ENCODE measurements around the gene UBA52.
A peak's percentile ranks its signal among the peaks of the same experiment; 100 is the strongest.
"Not testable (repeated sequence)": the region's sequence is repeated elsewhere in the genome, so short reads cannot be mapped to it uniquely, and the experiment has no call there.

The UBA52 gene

GRCh38 chr19:18593367-18594095, 21.9 kb downstream of the UBA52 start:
- no peak for DNase-seq (ENCODE audit: low read depth in 2 of 2)

DNA sequence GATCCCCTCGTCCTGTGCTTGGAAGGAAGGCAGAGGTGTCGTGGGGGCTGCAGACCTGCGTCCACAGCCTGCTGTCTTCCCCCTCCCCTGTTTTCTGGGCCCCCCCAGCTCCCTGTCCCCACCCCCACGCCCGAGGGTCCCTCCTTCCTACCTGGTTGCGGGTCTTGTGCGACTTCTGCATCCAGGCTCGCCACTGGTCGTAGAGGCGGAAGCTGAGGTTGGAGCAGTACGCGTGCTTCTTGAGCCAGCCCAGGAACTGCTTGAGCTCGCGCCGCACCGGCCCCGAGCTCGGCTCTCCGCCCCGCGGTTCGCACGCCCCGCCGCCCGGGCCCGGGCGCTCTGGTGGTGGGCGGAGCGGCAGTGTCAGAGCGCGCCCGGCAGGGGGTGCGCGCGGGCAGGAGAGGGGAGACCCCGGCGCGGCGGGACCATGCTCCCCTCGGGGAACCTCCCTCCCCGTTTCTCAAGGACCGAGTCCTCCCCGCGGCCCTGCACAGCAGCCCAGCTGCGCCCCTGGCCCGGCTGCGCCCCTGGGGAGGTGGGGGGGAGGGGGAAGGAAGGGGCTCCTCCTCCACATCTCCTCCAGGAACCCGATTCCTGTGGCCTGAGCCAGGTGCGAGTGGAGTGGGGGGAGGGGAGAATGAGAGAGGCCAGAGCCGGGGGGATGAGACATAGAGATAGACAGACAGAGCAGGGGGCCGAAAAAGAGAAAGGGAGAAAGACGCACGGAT, 22.6 kb downstream of the UBA52 start:
- DNase-seq (ENCODE audit: low read depth in 2 of 2) = peak; percentile 42 to 65

DNA sequence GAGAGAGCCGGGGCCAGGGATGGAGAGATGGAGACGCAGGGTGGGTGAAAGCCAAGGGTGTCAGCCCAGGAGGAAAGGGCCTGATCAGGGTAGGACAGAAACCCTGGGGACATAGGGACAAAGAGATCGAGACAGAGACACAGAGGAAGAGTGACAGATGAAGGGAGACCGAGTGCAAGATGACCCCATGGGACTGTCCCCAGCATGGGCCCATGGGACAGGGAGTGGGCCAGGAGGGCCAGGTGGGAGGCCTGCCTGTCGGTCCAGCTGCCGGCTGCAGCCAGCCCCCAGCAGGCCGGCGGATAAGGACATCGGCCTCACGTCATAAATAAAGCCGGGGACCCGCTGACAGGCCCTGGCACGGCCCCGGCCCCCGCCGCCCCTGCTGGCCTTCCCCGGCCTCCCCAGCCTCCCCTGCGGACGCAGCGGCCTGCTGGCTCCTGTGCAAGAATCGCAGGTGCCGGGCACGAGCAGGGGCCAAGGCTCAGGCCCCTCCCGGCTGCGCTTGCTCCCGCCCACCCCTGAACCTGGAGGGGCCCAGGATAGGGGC, 23.2 kb downstream of the UBA52 start:
- no peak for DNase-seq (ENCODE audit: low read depth in 2 of 2)

DNA sequence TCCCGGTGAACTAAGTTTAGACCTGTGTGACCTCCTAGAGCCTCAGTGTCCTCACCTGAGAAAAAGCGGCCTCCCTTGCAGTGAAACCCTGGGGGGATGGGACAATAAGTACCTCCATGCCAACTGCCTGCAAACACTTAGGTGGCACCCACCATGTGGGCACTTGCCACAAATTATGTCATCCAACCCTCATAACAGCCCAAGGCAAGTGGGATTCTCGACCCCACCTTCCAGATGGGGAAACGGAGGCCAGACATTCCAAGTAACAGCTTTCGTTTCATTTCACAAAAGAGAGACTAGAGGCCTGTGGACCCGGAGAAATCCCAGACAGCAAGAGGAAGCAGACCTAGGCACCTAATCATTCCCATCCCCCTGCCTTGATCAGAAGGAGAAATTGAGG, 23.8 kb downstream of the UBA52 start:
- no peak for DNase-seq (ENCODE audit: low read depth in 2 of 2)

- DNase-seq (ENCODE audit: low read depth in 2 of 2) = no peak
These were observed 25.1 kb downstream of the UBA52 start for GRCh38 chr19:18596752-18597157.

DNA sequence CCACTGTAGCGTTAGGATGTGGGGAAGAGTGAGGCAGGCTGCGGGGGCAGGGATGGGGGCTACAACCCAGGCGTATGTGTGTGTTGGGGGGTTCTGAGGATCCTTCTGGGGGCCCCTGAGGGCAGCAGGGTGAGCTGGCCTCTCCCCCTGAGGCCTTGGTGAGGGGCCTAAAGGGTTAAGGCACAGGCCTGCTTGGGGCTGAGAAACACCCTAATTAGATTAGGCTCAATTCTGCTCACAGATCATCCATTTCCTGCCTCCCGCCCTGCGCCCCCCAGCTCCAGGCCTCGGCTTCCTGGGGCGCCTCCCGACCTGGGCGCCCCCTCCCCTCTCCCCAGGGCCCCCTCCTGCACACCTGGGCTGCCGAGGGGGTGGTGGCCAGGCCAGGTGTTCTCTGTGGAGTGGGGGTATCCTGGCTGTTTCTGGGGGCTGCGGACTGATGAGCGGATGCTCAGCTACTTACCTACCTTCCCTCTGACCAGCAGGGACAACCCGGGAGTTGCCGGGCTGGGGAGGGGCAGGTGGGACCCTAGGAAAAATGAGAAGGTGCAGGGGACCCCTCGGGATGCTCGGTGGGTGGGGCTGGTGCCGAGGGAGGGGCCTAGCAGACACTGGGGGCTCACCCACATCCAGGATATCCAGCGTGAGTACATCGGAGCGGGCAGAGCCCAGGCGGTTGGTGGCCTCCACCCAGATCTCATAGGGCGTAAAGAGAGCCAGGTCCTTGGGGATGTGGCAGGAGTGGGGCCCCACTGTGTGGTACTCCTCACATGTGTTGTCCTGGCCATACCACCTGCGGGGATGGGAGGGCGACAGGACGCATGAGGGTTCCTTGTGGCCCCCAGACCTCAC, 26.4 kb downstream of the UBA52 start:
- no peak for DNase-seq (ENCODE audit: low read depth in 2 of 2)

DNA sequence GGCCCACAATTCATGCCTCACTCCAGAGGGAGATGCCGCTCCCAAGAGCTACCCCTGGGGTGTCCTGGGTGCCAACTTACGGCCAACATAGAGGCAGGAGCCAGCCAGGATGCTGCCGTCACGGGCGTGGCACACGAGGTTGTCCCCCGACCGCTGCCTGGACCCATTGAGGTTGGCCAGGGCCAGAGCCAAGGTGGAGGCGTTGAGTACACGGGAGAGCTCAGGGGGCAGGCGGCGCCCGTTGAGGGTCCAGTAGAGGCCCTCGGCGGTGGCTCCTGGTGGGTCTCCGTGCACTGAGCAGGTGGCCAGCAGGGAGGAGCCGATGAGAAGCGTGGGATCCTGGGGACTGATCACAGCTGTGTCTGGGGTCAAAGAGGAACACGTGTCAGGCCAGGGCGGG, 27.8 kb downstream of the UBA52 start:
- DNase-seq (ENCODE audit: low read depth in 2 of 2) = no peak

DNA sequence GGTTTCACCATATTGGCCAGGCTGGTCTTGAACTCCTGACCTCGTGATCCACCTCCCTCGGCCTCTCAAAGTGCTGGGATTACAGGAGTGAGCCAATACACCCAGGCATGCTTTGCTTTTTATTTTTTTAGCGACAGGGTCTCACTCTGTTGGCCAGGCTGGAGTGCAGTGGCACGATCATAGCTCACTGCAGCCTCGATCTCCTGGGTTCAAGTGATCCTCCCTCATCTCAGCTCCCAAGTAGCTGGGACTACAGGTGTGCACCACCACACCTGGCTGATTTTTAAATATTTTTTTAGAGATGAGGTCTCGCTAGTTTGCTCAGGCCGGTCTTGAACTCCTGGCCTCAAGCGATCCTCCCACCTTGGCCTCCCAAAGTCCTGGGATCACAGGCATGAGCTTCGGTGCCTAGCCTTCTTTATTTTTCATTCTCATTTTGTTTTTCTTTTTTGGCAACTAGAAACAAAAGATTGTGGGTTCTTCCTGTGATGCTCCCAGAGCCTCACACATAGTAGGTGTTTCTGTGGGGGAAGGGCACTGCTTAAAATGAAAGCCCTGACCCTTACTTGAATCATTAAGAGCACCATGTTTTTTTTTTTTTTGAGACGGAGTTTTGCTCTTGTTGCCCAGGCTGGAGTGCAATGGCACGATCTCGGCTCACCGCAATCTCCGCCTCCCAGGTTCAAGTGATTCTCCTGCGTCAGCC, 29.2 kb downstream of the UBA52 start:
- not testable (repeated sequence) for DNase-seq (ENCODE audit: low read depth in 2 of 2)

DNA sequence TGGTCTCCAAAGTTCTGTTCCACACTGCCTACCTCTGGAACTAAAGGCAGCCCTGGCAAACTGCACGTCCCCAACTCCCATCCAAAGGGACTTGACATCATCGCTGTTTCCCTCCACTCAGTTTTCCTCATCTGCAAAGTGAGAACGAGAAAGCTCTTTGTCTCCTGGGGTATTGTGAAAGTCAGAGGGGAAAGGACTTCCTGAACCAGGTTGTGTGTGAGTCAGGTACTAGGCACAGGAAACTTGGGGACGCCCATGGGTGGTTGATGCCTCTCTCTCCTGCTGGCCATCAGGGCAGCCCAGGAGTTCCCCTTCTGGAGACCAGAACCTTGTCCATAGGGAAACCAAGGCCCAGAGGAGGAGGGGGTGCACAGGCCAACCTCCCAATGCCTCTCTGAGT, 30.2 kb downstream of the UBA52 start:
- DNase-seq (ENCODE audit: low read depth in 2 of 2) = no peak

DNA sequence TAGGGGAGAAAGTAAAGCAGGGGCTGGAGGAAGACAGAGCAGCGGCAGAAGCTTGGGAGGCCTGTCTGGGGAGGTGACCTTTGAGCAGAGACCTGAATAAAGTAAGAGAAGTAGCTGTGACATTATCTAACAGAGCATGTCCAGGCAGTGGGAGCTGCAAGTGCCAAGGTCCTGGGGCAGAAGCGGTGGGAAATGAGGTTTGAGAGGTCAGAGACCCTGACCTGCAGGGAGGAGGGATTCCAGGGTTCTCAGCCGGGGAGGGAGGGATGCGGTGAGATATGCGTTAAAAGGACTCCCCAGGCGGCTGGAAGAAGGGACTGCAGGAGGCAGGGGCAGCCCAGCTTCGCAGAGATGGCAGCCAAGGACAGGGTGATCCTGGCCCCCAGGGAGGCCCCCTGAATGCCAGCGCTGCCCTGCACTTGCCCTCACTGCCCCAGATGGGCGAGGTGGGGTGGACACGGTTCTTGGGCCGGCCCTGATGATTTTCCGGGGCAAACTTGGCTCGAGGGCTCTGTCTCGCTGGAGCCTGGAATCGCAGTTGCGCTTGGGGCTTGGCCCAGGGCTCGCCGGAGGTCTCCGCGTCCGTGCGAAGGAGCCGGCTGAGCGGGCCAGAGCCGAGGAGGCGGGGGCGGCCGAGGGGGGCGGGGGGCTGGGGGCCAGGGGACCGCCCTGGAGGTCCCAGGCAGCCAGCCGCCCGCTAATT, 31.7 kb downstream of the UBA52 start:
- no peak for DNase-seq (ENCODE audit: low read depth in 2 of 2)

DNA sequence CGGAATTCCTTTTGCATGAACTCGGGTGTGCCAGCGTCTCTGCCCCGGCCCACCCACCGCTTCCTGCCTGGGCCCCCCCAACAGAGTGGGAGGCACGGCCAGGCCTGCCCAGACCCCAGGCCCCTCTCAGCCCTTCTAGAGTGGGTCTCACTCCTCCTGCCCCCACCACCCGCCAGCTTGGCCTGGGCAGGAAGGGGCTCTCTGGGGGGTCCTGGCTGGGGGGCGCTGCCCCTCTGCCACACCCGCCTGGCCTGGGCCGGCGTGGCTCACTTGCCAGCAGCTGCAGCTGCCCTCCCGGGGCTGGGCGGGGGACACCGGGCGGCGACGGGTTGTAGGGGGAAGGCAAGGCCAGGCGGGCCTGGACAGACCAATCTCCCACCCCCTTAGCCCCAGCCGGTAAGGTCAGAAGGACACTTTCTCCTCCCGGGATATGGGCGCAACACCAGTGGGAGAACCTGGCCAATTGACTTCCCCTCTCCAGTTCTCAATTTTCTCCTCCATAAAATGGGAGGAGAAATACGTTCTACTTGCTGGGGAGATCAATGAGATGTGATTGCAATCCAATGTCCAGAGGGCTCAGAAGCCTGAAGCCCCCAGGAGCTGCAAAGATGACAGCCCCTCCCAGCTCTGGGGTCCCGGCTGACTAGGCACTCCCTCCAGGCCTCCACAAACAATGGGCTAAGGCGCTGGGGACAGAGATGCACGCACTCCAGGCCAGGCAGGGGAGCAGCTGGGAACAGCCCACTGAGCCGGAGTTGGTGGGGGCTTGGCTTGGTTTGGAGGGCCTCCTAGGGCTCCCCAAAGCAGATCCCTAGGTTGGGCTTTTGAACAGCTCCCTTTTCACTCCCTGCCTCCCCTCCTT, 32.5 kb downstream of the UBA52 start:
- no peak for DNase-seq (ENCODE audit: low read depth in 2 of 2)

DNA sequence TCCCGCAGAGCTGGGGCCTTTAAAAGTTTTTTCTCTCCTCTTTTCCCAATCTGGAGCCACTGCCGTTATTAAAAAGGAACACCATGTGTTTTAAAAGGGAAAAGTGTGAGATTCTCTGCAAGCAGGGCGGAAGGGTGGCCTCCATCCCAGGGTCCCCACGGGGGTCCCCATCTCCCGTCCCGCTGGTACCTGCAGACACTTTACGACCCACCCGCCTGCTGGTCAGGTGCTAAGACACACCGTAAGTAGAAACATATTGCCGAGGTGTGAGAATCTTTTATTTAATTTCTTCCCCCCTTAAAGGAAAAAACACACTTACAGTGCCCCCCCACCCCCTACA, 33.1 kb downstream of the UBA52 start:
- no peak for DNase-seq (ENCODE audit: low read depth in 2 of 2)

GRCh38 chr19:18605196-18605545, 33.5 kb downstream of the UBA52 start:
- no peak for DNase-seq (ENCODE audit: low read depth in 2 of 2)

DNA sequence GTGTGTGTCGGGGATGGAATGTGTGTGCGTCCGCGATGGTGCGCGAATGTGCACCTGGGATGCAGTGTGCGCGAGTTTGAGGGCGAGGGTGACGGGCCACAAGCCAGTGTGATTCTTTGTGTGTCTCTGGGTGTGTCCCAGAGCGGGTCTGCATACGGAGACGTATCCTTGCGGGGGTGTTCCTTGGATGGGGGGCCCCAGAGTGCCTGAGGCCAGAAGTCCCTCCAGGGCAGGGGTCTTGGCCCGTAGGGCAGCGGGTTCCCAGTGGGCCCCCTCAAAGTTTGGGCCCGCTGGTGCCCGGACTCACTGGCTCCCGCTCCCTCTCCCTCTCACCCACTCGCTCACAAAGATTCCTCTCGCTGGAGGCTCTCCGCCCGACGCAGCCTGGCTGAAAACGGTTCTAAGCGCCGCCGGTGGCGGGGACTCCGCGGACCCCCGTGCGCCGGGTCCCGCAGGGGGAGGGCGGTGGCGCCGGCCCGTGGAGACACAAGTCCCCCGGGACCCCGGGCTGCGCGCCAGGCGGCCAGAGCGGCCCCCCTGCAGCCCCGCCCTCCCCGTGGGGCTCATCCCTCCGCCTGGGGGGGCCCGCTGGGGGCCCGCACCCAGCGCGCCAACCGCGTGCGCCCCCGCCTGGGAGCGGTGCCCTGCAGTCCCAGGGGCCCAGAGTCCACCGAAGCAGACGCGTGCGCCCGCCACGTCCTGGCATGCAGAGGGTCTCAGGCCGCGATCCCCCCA, 34.1 kb downstream of the UBA52 start:
- no peak for DNase-seq (ENCODE audit: low read depth in 2 of 2)

DNA sequence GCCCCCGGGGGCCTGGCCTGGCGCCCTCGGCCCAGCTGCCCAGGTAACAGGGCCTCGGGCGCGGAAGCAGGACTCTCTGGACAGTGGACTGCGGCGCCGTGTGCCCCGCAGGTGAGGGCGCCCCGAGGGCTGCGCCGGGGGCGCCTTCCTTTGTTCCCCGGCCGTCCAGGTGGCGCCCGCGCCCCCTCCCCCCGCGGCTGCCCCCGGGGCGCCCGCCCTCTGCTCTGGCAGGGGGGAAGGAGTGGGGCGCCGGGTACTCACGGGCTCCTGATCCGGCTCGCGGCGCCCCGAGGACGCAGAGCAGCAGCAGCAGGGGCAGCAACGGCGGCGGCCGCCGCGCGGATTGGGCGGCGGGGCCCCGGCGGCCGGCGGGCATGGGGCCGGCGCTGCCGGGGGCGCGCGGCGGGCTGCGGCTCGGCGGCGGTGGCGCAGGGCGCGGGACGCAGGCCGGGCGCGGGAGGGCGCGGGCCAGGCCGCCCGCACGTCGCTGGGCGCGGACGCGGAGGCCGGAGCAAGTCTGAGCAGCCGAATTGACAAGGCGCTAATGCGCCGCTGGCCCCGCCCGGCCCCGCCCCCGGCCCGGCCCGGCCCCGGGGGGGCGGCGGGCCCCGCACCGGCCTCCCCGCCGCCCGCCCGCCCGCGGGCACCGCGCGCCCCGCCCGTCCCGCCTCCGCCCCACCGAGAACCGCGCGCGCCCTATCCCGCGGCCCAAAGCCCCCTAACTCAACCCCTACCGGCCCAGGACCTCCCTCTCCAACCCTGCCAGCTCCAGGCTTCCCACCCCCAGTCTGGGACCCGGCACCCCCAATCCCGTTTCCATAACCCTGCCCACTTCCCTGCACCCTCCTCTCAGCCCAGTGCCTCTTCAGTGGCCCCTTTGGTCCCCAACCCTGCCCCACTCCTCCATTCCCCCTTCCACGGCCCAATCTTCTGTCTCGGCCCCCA, 34.9 kb downstream of the UBA52 start, which contains the start of gene CRLF1:
TSS of gene CRLF1 (minus strand) at position 519 of the 945 bp plus-strand sequence. CDS start at position 376, 143 bp downstream.
- no peak for DNase-seq (ENCODE audit: low read depth in 2 of 2)

DNA sequence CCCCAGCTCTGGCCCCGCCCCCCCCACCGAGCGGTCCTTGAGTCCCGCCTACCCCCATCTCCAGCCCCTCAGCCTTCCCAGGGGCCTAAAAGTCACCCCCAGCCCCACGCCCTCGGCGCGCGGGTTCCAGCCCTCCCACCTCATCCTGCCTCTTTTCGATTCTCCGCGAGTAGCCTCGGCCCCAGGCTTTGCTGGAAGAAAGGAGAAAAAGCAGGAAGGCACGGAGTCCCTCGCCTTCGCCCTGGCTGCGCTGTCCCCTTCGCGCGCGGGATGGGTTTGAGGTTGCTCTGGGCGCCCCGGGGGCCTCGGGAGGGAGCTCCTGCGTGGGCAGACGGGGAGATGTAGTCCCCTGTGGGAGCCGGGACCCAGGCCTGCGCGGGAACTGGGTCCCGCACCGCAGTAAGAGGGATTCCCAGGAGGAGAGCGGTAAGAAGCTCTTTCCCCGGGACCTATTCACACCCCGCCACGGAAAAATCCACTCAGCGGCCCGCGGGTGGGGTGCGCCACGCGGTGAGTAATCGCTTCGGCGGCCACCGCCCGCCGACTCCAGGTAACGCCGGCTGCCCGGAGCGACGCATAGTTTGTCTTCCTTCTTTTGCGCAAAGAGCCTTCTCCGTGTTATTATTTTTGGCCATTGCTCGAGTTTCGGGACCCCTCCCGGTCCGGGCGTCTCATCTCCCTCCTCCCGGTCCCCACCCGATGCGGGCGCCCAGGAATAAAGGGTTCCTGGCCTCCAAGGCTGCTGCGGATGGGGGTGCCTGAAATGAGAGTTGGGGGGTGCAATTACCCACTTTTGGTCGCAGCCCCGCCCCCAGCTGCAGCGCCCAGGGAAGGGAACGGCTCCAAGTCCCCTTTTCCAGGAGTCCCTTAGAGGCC, 35.8 kb downstream of the UBA52 start:
- no peak for DNase-seq (ENCODE audit: low read depth in 2 of 2)

DNA sequence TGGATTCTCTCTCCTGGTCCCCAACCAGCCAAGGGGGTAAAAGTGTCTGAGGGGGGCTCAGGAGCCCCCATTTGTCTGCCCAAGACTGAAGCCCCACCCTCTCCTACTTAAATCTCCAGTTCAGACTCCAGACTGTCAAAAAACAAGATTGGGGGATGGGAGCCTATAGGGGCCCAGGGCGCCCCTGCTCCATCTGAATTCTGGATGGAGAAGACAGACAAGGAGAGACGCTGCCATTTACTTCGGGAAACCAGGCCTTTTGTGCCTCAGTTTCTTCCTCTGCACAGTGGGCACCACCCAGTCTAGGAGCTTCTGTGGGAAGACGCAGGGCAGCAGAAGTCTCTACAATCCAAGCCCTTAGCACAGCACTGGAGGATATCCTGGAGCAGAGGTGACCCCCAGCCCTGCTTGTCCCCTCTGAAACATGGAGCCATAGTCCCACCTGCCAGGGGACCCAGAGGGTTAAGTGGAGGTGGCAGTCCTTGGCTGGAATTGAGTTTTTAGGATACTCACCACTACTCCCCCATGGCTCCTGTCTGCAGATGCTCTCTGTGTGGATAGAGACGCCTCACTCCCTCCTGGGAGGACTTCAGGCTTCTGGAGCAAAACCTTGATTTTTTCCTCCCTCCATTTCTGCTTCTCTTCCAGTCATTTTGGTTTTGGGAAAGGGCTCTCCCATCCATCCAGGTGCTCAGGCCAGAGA, 36.6 kb downstream of the UBA52 start:
- no peak for DNase-seq (ENCODE audit: low read depth in 2 of 2)
